GM18507 (cell line): ENCODE measurements around the gene KLC1.
"Not testable (repeated sequence)": the region's sequence is repeated elsewhere in the genome, so short reads cannot be mapped to it uniquely, and the experiment has no call there.

Experiments used
- DNase-seq: peaks from one replicate; pipeline ENCODE4 v3.0.0; 2011; ENCODE audit warnings: low read depth; ENCODE audit not compliant: insufficient read length; ENCODE audit errors: extremely low spot score
- FAIRE-seq: peaks from 2 replicates; lab custom pipeline; 2011; peaks lifted over from hg19 to GRCh38; lab: Jason Lieb, UNC

Gene KLC1

GRCh38 chr14:103628684-103629502 is at the start of gene KLC1:
Gene KLC1 (plus strand): TSS chr14:103629211. CDS start chr14:103654565, 25,354 bp downstream.
- peak; percentile 65 for DNase-seq
- peak; percentile 24 for FAIRE-seq

- FAIRE-seq, result no peak
- DNase-seq, result no peak
Measured at GRCh38 chr14:103581206-103581605, 47.8 kb upstream of the KLC1 start.

GRCh38 chr14:103581954-103582703 is 46.9 kb upstream of the KLC1 start:
- DNase-seq, result no peak
- no peak for FAIRE-seq

GRCh38 chr14:103584326-103584915 is 44.6 kb upstream of the KLC1 start:
- no peak for FAIRE-seq

GRCh38 chr14:103593577-103593976 is 35.4 kb upstream of the KLC1 start:
- DNase-seq (peak; percentile 69), FAIRE-seq (peak; percentile 98)

More at GRCh38 chr14:103584326-103584915, 44.6 kb upstream of the KLC1 start:
- DNase-seq, result no peak

GRCh38 chr14:103594265-103594664 is 34.7 kb upstream of the KLC1 start:
- DNase-seq (no peak), FAIRE-seq (no peak)

GRCh38 chr14:103597623-103598377 is 31.2 kb upstream of the KLC1 start:
- DNase-seq (no peak), FAIRE-seq (no peak)

GRCh38 chr14:103600503-103600902 is 28.5 kb upstream of the KLC1 start:
- FAIRE-seq, result no peak

GRCh38 chr14:103604620-103605019 is 24.4 kb upstream of the KLC1 start:
- no peak for DNase-seq

More at GRCh38 chr14:103600503-103600902, 28.5 kb upstream of the KLC1 start:
- no peak for DNase-seq

GRCh38 chr14:103606963-103607668 is 21.9 kb upstream of the KLC1 start:
- FAIRE-seq (peak; percentile 96), DNase-seq (peak; percentile 48)

More at GRCh38 chr14:103604620-103605019, 24.4 kb upstream of the KLC1 start:
- no peak for FAIRE-seq

- DNase-seq (no peak), FAIRE-seq (no peak)
Measured at GRCh38 chr14:103607822-103608221, 21.2 kb upstream of the KLC1 start.

- DNase-seq, FAIRE-seq: not testable (repeated sequence)
Measured at GRCh38 chr14:103609081-103609480, 19.9 kb upstream of the KLC1 start.

- DNase-seq (no peak), FAIRE-seq (no peak)
Measured at GRCh38 chr14:103611215-103611614, 17.8 kb upstream of the KLC1 start.

- no peak for FAIRE-seq
- no peak for DNase-seq
Measured at GRCh38 chr14:103613517-103613916, 15.5 kb upstream of the KLC1 start.

- FAIRE-seq (no peak), DNase-seq (no peak)
Measured at GRCh38 chr14:103616635-103617300, 12.2 kb upstream of the KLC1 start.

GRCh38 chr14:103619057-103619456 is 10.0 kb upstream of the KLC1 start:
- no peak for FAIRE-seq
- DNase-seq, result no peak

- DNase-seq (no peak), FAIRE-seq (no peak)
Measured at GRCh38 chr14:103621860-103622259, 7.2 kb upstream of the KLC1 start.

- DNase-seq (no peak), FAIRE-seq (no peak)
Measured at GRCh38 chr14:103623308-103623707, 5.7 kb upstream of the KLC1 start.
